Activated T-helper 1 cell treated with anti-CD3 and anti-CD28 coated beads, Interleukin-12 subunit alpha, Interleukin-12 subunit beta, Interleukin-2, Interleukin-4 antibody, amounts not matched to agents 30 ng/mL and 10 ng/mL and 1 ng/mL, durations not matched to agents 14 hours and 24 hours and 36 hours (primary cell): ENCODE results near the gene AGAP4. TPM values are rescaled to one million over a fixed set of nuclear protein-coding genes. Genes with fewer than 3 reads are reported as not detected.
"Not testable (repeated sequence)": the region's sequence is repeated elsewhere in the genome, so short reads cannot be mapped to it uniquely, and the experiment has no call there.

Experiments
- DNase-seq: peaks from one replicate; pipeline ENCODE4 v3.0.0; 2021; ENCODE audit warnings: low spot score
- H3K27ac Mint-ChIP-seq: one replicate; pipeline ENCODE4 v1.8.0; 2021; ENCODE audit warnings: mild to moderate bottlenecking, mixed read lengths
- H3K27me3 Mint-ChIP-seq: one replicate; pipeline ENCODE4 v1.8.0; 2022; ENCODE audit warnings: mild to moderate bottlenecking, moderate library complexity, mixed read lengths; ENCODE audit not compliant: insufficient read depth
- H3K36me3 Mint-ChIP-seq: one replicate; pipeline ENCODE4 v1.8.0; 2021; ENCODE audit warnings: low read depth, mixed read lengths
- H3K4me1 Mint-ChIP-seq: one replicate; pipeline ENCODE4 v1.8.0; 2021; ENCODE audit warnings: low read depth, mixed read lengths
- H3K4me3 Mint-ChIP-seq: one replicate; pipeline ENCODE4 v1.8.0; 2021; ENCODE audit warnings: mild to moderate bottlenecking, moderate library complexity, mixed read lengths
- H3K9me3 Mint-ChIP-seq: one replicate; pipeline ENCODE4 v1.8.0; 2021; ENCODE audit warnings: mixed read lengths
- intact Hi-C: fragments of 100-400 bp; cut with micrococcal nuclease; formaldehyde crosslinking; loops from one replicate; pipeline ENCODE4 v1.15.1; 2024
- total RNA-seq: library from RNA; stranded (reverse); gene quantifications from 2 replicates; pipeline ENCODE4 v1.2.3, GENCODE V29; 2022

AGAP4 gene
- total RNA-seq, 1 donor from 2014 or later, result 16.7 TPM

DNA sequence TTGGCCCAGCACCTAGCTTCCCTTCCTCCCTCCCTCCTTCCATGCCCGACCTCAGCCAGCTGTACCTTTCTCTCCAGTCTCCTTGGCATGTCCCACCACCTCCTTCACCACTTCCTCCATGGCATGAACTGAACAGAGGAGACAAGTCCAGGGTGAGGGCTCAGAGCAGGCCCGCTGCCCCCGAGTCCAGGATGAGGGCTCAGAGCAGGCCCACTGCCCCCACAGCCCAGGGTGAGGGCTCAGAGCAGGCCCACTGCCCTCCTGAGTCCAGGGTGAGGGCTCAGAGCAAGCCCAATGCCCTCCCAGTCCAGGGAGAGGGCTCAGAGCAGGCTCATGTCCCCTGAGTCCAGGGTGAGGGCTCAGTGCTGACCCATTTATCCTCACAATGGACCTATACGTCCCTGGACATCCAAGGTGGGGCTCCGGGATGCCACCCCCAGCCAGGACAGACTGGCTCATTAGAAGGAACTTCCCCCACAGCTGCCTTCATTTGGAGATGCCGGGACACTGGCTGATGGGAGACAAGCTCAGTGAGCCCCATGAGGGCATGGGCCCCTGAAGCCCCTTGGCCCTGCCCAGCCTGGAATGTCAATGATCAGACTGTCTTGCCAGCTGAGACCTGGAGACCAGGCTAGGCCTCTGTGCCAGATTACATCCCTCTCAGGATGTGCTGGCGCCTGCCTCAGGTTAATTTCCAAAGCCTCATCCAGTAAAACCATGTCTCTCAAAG is 30.0 kb downstream of the AGAP4 start:
- H3K4me3 Mint-ChIP-seq, result no peak overlapping the region
- no peaks in the 10 kb centered on the region for H3K4me1 Mint-ChIP-seq
- H3K9me3 Mint-ChIP-seq, result no peaks in the 10 kb centered on the region
- DNase-seq, result no peak
- H3K36me3 Mint-ChIP-seq, result no peaks in the 10 kb centered on the region
- H3K27me3 Mint-ChIP-seq, result peaks cover 3% of the 10 kb centered on the region
- H3K27ac Mint-ChIP-seq, result no peak overlapping the region
- intact Hi-C loops, result loop anchor here (10.0 kb wide), 1 partner anchor 352 kb away; no protein-coding TSS in a partner anchor

- not testable (repeated sequence) for H3K27me3 Mint-ChIP-seq, H3K36me3 Mint-ChIP-seq
- intact Hi-C loops, result loop anchor here (10.0 kb wide), 1 partner anchor 349 kb away; no protein-coding TSS in a partner anchor
Observed at GRCh38 chr10:45814146-45814545, 33.2 kb downstream of the AGAP4 start.

DNA sequence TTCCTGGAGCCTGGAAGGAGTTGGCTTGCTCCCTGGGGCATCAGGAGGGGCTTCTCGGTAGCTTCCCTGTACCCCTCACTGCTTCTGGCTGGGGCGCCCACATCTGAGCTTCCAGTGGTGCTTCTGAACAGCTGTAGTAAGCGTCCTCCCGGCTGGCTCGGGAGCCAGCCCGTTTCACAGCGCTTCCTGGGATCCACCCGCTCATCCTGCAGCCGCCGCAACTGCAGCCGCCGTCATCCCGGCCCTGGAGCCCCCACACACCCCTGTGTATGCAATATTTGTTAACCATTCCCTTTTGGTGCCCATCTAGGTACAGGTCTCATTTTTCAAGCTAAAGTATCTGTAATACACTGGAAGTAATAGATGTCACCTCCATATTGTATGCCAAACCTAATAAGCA is 34.3 kb downstream of the AGAP4 start:
- H3K36me3 Mint-ChIP-seq, DNase-seq, H3K4me1 Mint-ChIP-seq, H3K9me3 Mint-ChIP-seq, H3K27me3 Mint-ChIP-seq, H3K4me3 Mint-ChIP-seq, H3K27ac Mint-ChIP-seq: not testable (repeated sequence)
- intact Hi-C loops, result loop anchor here (10.0 kb wide), 1 partner anchor 348 kb away; no protein-coding TSS in a partner anchor

More at GRCh38 chr10:45814146-45814545, 33.2 kb downstream of the AGAP4 start:
- H3K9me3 Mint-ChIP-seq, DNase-seq, H3K4me3 Mint-ChIP-seq, H3K4me1 Mint-ChIP-seq, H3K27ac Mint-ChIP-seq: not testable (repeated sequence)

DNA sequence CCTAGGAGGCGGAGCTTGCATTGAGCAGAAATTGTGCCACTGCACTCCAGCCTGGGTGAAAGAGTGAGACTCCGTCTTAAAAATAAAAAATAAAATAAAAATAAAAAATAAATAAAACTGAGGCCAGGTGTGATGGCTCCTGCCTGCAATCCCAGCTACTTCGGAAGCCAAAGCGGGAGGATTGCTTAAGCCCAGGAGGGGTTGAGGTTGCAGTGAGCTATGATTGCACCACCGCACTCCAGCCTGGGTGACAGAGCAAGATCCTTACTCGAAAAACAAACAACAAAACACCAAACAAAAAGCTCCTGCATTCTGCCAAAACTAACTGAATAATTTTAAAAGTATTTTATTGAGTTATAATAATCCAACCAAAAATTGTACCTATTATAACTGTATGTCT is 36.2 kb downstream of the AGAP4 start:
- H3K4me3 Mint-ChIP-seq, result no peak overlapping the region
- H3K4me1 Mint-ChIP-seq, result no peaks in the 10 kb centered on the region
- no peaks in the 10 kb centered on the region for H3K36me3 Mint-ChIP-seq
- H3K27me3 Mint-ChIP-seq, result peaks cover 2% of the 10 kb centered on the region
- DNase-seq, result no peak
- no peak overlapping the region for H3K27ac Mint-ChIP-seq
- intact Hi-C loops, result loop anchor here (10.0 kb wide), 1 partner anchor 346 kb away; no protein-coding TSS in a partner anchor
- H3K9me3 Mint-ChIP-seq, result no peaks in the 10 kb centered on the region

DNA sequence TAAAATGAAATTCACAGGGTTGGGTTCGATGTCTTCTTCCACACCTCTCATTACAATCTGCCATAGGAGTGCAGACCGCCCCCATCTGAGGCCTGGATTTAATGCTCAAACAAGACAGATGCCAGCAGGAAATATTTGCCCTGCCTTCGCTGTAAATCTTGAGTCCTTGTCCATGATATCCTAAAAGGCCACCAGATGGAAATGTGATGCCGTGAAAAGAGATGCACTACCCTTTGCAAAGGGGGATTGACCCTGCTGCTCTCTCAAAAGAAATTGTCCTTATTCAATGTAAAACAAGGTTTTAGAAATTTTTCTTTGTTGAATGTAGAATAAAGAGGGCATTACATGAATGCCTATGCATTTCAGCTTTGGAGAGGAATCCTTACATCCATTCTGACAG is 37.5 kb downstream of the AGAP4 start:
- DNase-seq, result no peak
- H3K27ac Mint-ChIP-seq, result no peak overlapping the region
- intact Hi-C loops, result loop anchor here (10.0 kb wide), 1 partner anchor 345 kb away; no protein-coding TSS in a partner anchor
- no peaks in the 10 kb centered on the region for H3K36me3 Mint-ChIP-seq
- H3K4me3 Mint-ChIP-seq, result no peak overlapping the region
- H3K9me3 Mint-ChIP-seq, result no peaks in the 10 kb centered on the region
- peaks cover 2% of the 10 kb centered on the region for H3K27me3 Mint-ChIP-seq
- H3K4me1 Mint-ChIP-seq, result no peaks in the 10 kb centered on the region

DNA sequence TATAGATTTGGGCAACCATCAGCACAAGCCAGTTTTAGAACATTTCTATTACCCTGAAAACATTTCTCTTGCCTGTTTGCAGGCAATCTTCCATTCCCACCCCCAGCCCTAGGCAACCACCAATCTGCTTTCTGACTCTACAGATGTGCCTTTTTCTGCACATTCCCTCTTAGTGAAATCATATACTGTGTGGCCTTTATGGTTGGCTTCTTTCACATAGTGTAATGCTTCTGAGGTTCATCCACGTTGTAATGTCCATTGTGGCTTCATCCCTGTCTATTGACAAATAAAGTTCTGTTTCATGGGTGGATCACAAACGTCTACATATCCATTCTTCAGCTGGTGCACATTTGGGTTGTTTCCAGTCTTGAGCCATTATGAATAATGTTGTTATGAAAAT is 42.3 kb downstream of the AGAP4 start:
- H3K27me3 Mint-ChIP-seq, intact Hi-C loops, H3K4me1 Mint-ChIP-seq, H3K4me3 Mint-ChIP-seq, H3K36me3 Mint-ChIP-seq, H3K9me3 Mint-ChIP-seq, DNase-seq, H3K27ac Mint-ChIP-seq: not testable (repeated sequence)

DNA sequence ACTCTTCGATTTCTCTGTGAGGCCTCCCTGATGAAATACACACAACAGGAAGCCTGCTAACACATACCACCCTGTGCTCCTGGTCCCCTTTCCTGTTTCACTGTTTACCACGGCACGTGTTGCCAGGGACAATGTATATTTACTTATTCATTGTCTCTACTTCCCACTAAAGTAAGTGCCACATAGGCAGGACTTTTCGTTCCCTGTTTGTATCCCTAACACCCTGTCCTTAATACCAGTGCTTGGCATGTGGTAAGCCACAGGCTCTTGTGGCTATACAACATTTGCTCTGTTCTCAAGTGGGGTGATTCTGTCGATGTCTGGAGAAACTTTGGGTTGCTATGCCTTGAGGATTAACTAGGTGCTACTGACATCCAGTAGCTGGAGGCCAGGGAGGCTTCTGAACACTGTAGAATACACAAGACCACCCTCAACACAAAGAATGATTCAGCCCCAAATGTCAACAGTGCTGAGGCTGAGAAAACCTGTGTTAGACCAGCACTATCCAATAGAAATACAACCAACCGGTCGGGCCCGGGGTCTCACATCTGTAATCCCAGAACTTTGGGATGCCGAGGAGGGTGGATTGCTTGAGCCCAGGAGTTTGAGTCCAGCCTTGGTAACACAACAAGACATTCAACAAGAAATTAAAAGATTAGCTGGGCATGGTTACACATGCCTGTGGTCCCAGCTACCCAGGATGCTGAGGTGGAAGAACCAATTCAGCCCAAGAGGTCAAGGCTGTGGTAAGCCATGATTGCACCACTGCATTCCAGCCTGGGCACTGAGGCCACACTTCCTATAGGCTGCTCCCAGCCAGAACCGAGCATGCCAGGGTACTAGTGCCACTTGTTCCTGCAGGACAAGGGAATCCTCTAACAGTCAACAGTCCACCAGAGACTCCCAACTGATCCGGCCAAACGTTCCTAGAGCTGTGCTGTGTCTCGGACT is 44.0 kb downstream of the AGAP4 start:
- intact Hi-C loops, H3K4me3 Mint-ChIP-seq, H3K27ac Mint-ChIP-seq, H3K9me3 Mint-ChIP-seq, DNase-seq, H3K4me1 Mint-ChIP-seq, H3K27me3 Mint-ChIP-seq, H3K36me3 Mint-ChIP-seq: not testable (repeated sequence)

DNA sequence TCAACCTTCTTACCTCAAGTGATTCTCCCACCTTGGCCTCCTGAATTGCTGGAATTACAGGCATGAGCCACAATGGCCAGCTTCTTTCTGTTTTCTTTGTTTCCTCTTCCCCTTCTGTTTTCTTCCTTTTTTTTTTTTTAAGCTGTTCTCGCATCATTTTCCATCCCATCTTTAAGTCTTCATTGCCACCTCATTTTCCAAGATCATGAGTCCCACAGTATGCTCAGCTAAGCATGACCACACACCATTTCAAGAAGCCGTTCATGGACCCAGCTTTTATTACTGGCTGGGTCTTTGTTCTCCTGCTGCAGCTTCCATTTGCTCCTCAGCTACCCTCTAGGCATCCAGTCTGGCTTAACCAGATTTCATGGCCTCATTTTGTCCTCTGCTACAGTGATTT is 52.5 kb downstream of the AGAP4 start:
- H3K9me3 Mint-ChIP-seq, intact Hi-C loops: not testable (repeated sequence)

GRCh38 chr10:45790694-45791426 is 56.4 kb downstream of the AGAP4 start:
- DNase-seq, H3K4me1 Mint-ChIP-seq, H3K27ac Mint-ChIP-seq, intact Hi-C loops, H3K4me3 Mint-ChIP-seq, H3K27me3 Mint-ChIP-seq, H3K9me3 Mint-ChIP-seq: not testable (repeated sequence)
- peaks cover 27% of the 10 kb centered on the region for H3K36me3 Mint-ChIP-seq

More for the DNA sequence above, 52.5 kb downstream of the AGAP4 start:
- peaks cover 19% of the 10 kb centered on the region for H3K36me3 Mint-ChIP-seq
- H3K27me3 Mint-ChIP-seq, H3K27ac Mint-ChIP-seq, H3K4me1 Mint-ChIP-seq, DNase-seq, H3K4me3 Mint-ChIP-seq: not testable (repeated sequence)

DNA sequence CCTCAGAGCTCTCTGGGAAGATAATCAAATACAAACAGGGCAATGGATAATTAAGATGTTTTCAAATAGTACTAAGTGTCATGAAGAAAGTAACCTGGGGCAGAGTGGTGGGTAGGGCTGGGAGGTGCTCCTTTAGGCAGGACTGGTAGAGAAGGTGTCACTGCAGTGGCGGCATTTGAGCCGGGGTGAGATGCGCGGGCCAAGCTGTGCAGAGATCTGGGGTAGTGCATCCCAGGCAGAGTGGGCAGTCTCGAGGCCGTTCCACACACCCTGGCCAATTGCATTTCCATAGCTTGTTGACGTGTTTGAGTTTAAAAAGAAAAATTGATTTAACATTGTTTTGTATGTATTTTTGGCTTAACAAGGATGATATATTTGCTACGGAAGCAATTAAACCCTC is 57.3 kb downstream of the AGAP4 start:
- H3K27me3 Mint-ChIP-seq, DNase-seq, H3K4me1 Mint-ChIP-seq, intact Hi-C loops, H3K4me3 Mint-ChIP-seq, H3K27ac Mint-ChIP-seq, H3K9me3 Mint-ChIP-seq: not testable (repeated sequence)
- peaks cover 27% of the 10 kb centered on the region for H3K36me3 Mint-ChIP-seq

GRCh38 chr10:45787212-45787741 is 60.0 kb downstream of the AGAP4 start:
- H3K4me3 Mint-ChIP-seq, H3K4me1 Mint-ChIP-seq, intact Hi-C loops, H3K27ac Mint-ChIP-seq, DNase-seq, H3K9me3 Mint-ChIP-seq, H3K27me3 Mint-ChIP-seq: not testable (repeated sequence)
- H3K36me3 Mint-ChIP-seq, result peaks cover 22% of the 10 kb centered on the region

DNA sequence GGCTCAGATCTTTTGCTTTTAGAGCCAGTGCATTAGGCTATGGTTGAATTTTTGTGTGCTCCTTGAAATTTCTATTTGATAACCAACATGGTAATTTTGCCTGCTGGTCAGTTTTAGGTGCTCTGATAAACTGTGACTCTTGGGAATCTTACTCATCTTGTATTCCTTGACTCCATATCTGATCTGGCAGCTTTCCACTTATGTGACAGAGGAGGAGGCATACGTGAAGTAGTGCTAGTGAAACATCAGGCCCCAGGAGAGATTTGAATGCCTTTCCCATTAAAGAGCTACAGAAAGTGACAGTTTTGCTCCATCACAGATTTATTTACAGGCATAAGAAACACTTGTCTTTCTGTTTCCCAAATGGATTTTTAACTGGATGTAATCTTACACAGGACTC is 61.1 kb downstream of the AGAP4 start:
- peaks cover 19% of the 10 kb centered on the region for H3K36me3 Mint-ChIP-seq
- H3K27ac Mint-ChIP-seq, H3K9me3 Mint-ChIP-seq, H3K27me3 Mint-ChIP-seq, intact Hi-C loops, H3K4me3 Mint-ChIP-seq, DNase-seq, H3K4me1 Mint-ChIP-seq: not testable (repeated sequence)
